Right forelimb (tissue), 1 donor: Measurements from ENCODE around the gene MYO15A.

ENCODE experiments used
- DNase-seq: peaks from one replicate; pipeline ENCODE4 v3.0.0-alpha.2; 2018

MYO15A gene

GRCh38 chr17:18224387-18225120 lies 116.0 kb downstream of the MYO15A start:
- DNase-seq = peak; percentile 74

GRCh38 chr17:18225121-18225641 lies 116.6 kb downstream of the MYO15A start, which contains the start of gene LLGL1:
Gene LLGL1 (plus strand): TSS chr17:18225635. CDS start chr17:18225683, 48 bp downstream.
- DNase-seq = peak; percentile 99

- peak; percentile 79 for DNase-seq
Measured at GRCh38 chr17:18225642-18226283, 117.2 kb downstream of the MYO15A start.

- no peak for DNase-seq
Measured at GRCh38 chr17:18226284-18226945, 117.9 kb downstream of the MYO15A start.

GRCh38 chr17:18227635-18228034 lies 119.1 kb downstream of the MYO15A start:
- DNase-seq = no peak

- no peak for DNase-seq
Measured at GRCh38 chr17:18228176-18228682, 119.7 kb downstream of the MYO15A start.

- no peak for DNase-seq
Measured at GRCh38 chr17:18229254-18229653, 120.7 kb downstream of the MYO15A start.
